HepG2 (cell line): ENCODE measurements around the gene BPIFB2. TPM values are rescaled to one million over a fixed set of nuclear protein-coding genes. Genes with fewer than 3 reads are reported as not detected.

ENCODE experiments used
- ATAC-seq: fragments of 200-7000 bp; cut with Tn5 transposase; 3 replicates; pipeline ENCODE4 v1.9.1; 2020; ENCODE audit warnings: mild to moderate bottlenecking, moderate library complexity
- BruUV-seq: library from RNA; stranded (reverse); fragments of 400-500 nt; replicated peaks from 2 replicates; lab custom pipeline; 2021; lab: Mats Ljungman, UMichigan
- CTCF ChIA-PET: fragments of 300-600 bp; formaldehyde crosslinking; extraction: SDS; loops from one replicate; lab custom pipeline; 2021; ENCODE audit warnings: low total read pairs, inconsistent platforms, low intra/inter-chr PET ratio; lab: Yijun Ruan, JAX
- POLR2A ChIA-PET: fragments of 350-600 bp; sonication (Branson Sonifier 250); formaldehyde crosslinking; loops from one replicate; lab custom pipeline; 2020; ENCODE audit warnings: antibody characterized with exemption, inconsistent platforms; lab: Yijun Ruan, JAX
- DNase-seq: peaks from one replicate; pipeline ENCODE4 v3.0.0-alpha.2; 2015; ENCODE audit warnings: low spot score
- FAIRE-seq: peaks from 3 replicates; lab custom pipeline; 2011; peaks lifted over from hg19 to GRCh38; lab: Jason Lieb, UNC
- H2AFZ ChIP-seq: one replicate; pipeline ENCODE4 v1.6.1; 2011; ENCODE audit warnings: low read length, inconsistent platforms
- H3K27ac ChIP-seq: fragments of 300-600 bp; 3 replicates; pipeline ENCODE4 v1.8.0; 2011; ENCODE audit warnings: mixed run types, mild to moderate bottlenecking, mixed read lengths, low read length, inconsistent platforms; ENCODE audit not compliant: insufficient read depth; ENCODE audit errors: extremely low read length
- H3K27me3 ChIP-seq, 2 experiments: fragments of 200-600 bp in 1 of 2; 2 replicates in 1 of 2; 3 replicates in 1 of 2; pipeline versions ENCODE4 v1.6.0 to v1.8.0; 2011; ENCODE audit warnings: low read length in 2 of 2, mild to moderate bottlenecking in 2 of 2, moderate library complexity in 2 of 2, inconsistent platforms in 1 of 2; ENCODE audit not compliant: insufficient read depth in 2 of 2, control insufficient read depth in 1 of 2
- H3K36me3 ChIP-seq, 2 experiments: fragments of 200-600 bp in 1 of 2; replicated peaks in 1 of 2; 2 replicates in 1 of 2; 3 replicates in 1 of 2; pipeline versions ENCODE4 v1.5.1 to v1.8.0; 2011; ENCODE audit warnings: low read length in 2 of 2, inconsistent platforms in 1 of 2; ENCODE audit not compliant: insufficient read depth in 2 of 2, control insufficient read depth in 1 of 2
- H3K4me1 ChIP-seq: 2 replicates; pipeline ENCODE4 v1.5.1; 2012; ENCODE audit warnings: low read length, inconsistent platforms; ENCODE audit not compliant: insufficient read depth
- H3K4me2 ChIP-seq: 2 replicates; pipeline ENCODE4 v1.6.0; 2011; ENCODE audit warnings: low read depth, low read length, inconsistent platforms
- H3K4me3 ChIP-seq, 3 experiments: fragments of 200-600 bp in 1 of 3; sonication (generic), shearing (Covaris generic) in 1 of 3; replicated peaks in 1 of 3; 2 replicates each; pipeline ENCODE4 v1.5.1; 2011 to 2016; ENCODE audit warnings: low read length in 3 of 3, inconsistent platforms in 2 of 3, low read depth in 2 of 3, mild to moderate bottlenecking in 2 of 3, control low read depth in 1 of 3, mixed read lengths in 1 of 3; ENCODE audit not compliant: insufficient read depth in 1 of 3
- H3K79me2 ChIP-seq: one replicate; pipeline ENCODE4 v1.6.1; 2011; ENCODE audit warnings: low read length, inconsistent platforms; ENCODE audit not compliant: insufficient read depth
- H3K9ac ChIP-seq: 2 replicates; pipeline ENCODE4 v1.6.0; 2011; ENCODE audit warnings: mild to moderate bottlenecking, low read depth, low read length, inconsistent platforms; ENCODE audit not compliant: insufficient read depth
- H3K9me3 ChIP-seq: 2 replicates; pipeline ENCODE4 v1.5.1; 2012; ENCODE audit warnings: mild to moderate bottlenecking, low read length
- H4K20me1 ChIP-seq: 2 replicates; pipeline ENCODE4 v1.6.0; 2011; ENCODE audit warnings: inconsistent platforms, mild to moderate bottlenecking, low read length, moderate library complexity; ENCODE audit not compliant: insufficient read depth
- AKAP8 ChIP-seq: sonication (generic); formaldehyde crosslinking; IDR thresholded peaks from 2 replicates; pipeline ENCODE4 v1.5.1; 2020; ENCODE audit warnings: mild to moderate bottlenecking, missing genetic modification reagents
- ARNT2 ChIP-seq: sonication (generic); formaldehyde crosslinking; IDR thresholded peaks from 2 replicates; pipeline ENCODE4 v1.8.0; 2022; ENCODE audit warnings: mild to moderate bottlenecking, low read depth, missing genetic modification reagents, moderate library complexity
- FOSL1 ChIP-seq: sonication (generic); formaldehyde crosslinking; IDR thresholded peaks from 2 replicates; pipeline ENCODE4 v1.9.0; 2021; ENCODE audit warnings: missing genetic modification reagents, borderline replicate concordance
- NONO ChIP-seq, 2 experiments: fragments of 450-650 bp in 1 of 2; sonication (generic) in 1 of 2; formaldehyde crosslinking in 1 of 2; IDR thresholded peaks in 1 of 2; conservative IDR thresholded peaks in 1 of 2; 2 replicates each; pipeline versions ENCODE4 v1.6.1 to v1.8.0; 2017 to 2022; ENCODE audit warnings: mild to moderate bottlenecking in 1 of 2, missing genetic modification reagents in 1 of 2, moderate library complexity in 1 of 2
- REXO4 ChIP-seq: sonication (generic); formaldehyde crosslinking; IDR thresholded peaks from 2 replicates; pipeline ENCODE4 v1.8.0; 2022; ENCODE audit warnings: missing genetic modification reagents, mild to moderate bottlenecking, borderline replicate concordance
- RFX5 ChIP-seq: IDR thresholded peaks from 2 replicates; pipeline ENCODE4 v1.6.1; 2011; ENCODE audit warnings: low read depth, low read length, improper control_type of control experiment
- SSRP1 ChIP-seq: IDR thresholded peaks from 2 replicates; pipeline ENCODE4 v1.6.1; 2016; ENCODE audit warnings: control low read depth
- STAT5B ChIP-seq: sonication (generic); formaldehyde crosslinking; IDR thresholded peaks from 2 replicates; pipeline ENCODE4 v1.4.0; 2020; ENCODE audit warnings: missing genetic modification reagents
- ZC3H4 ChIP-seq: sonication (generic); formaldehyde crosslinking; IDR thresholded peaks from 2 replicates; pipeline ENCODE4 v1.4.0; 2020; ENCODE audit warnings: missing genetic modification reagents, borderline replicate concordance
- ZNF274 ChIP-seq: sonication (generic); formaldehyde crosslinking; IDR thresholded peaks from 2 replicates; pipeline ENCODE4 v1.5.1; 2020; ENCODE audit warnings: mild to moderate bottlenecking, missing genetic modification reagents
- ZNF598 ChIP-seq: sonication (generic); formaldehyde crosslinking; IDR thresholded peaks from 2 replicates; pipeline ENCODE4 v1.5.1; 2020; ENCODE audit warnings: mild to moderate bottlenecking, missing genetic modification reagents, borderline replicate concordance
- ZNF709 ChIP-seq: sonication (generic); formaldehyde crosslinking; IDR thresholded peaks from 2 replicates; pipeline ENCODE4 v1.5.0; 2020; ENCODE audit warnings: mild to moderate bottlenecking, missing genetic modification reagents
- WGBS: methylation state at CpG from one replicate; pipeline ENCODE4 v1.1.6; 2017; ENCODE audit warnings: low lambda C conversion rate; 5-methylcytosine and 5-hydroxymethylcytosine counted together
- in situ Hi-C: cut with HindIII; loops from 2 replicates; pipeline ENCODE4 v1.10.0; 2017; ENCODE audit warnings: low pct_unique_long_range_greater_than_20kb; ENCODE audit not compliant: extremely low pct_ligation_motif_present
- intact Hi-C: fragments of 100-400 bp; cut with micrococcal nuclease; formaldehyde crosslinking; loops from one replicate; pipeline ENCODE4 v1.10.0; 2022; ENCODE audit not compliant: unreplicated experiment
- polyA plus RNA-seq, 8 experiments: library from polyadenylated mRNA; depleted of rRNA in 3 of 8; stranded (reverse) in 7 of 8; unstranded in 1 of 8; fragments of >200 nt; fragmentation: Illumina TruSeq in 4 of 8; extraction: Trizol in 4 of 8; gene quantifications; 2 replicates each; pipeline versions ENCODE4 v1.2.1 to v1.2.3, GENCODE V29; 2011 to 2016; ENCODE audit warnings: low read depth in 4 of 8, missing spikeins in 1 of 8, mixed read lengths in 1 of 8; ENCODE audit not compliant: insufficient read depth in 1 of 8
- total RNA-seq, 5 experiments: library from RNA; depleted of rRNA; stranded (reverse); fragments of >200 nt; fragmentation: Illumina TruSeq; extraction: Trizol; gene quantifications; 2 replicates each; pipeline ENCODE4 v1.2.3, GENCODE V29; 2016; ENCODE audit warnings: low read depth in 1 of 5
- TF ChIP-seq, protein P1 (sequence below): sonication (generic); formaldehyde crosslinking; IDR thresholded peaks from 2 replicates; pipeline ENCODE4 v1.4.0; 2020; ENCODE audit warnings: missing genetic modification reagents, borderline replicate concordance
- TF ChIP-seq, protein P2 (sequence below), 2 experiments: sonication (generic) in 1 of 2; formaldehyde crosslinking in 1 of 2; IDR thresholded peaks; 2 replicates each; pipeline versions ENCODE4 v1.4.0 to v1.6.1; 2016 to 2020; ENCODE audit warnings: borderline replicate concordance in 1 of 2, low read depth in 1 of 2, mild to moderate bottlenecking in 1 of 2, missing genetic modification reagents in 1 of 2

The BPIFB2 gene
- total and polyA plus RNA-seq, 2 of the 13 experiments (the other 11 are each of a cell fraction or from before 2014, with no cell fraction given): 54.5 to 902 TPM

DNA sequence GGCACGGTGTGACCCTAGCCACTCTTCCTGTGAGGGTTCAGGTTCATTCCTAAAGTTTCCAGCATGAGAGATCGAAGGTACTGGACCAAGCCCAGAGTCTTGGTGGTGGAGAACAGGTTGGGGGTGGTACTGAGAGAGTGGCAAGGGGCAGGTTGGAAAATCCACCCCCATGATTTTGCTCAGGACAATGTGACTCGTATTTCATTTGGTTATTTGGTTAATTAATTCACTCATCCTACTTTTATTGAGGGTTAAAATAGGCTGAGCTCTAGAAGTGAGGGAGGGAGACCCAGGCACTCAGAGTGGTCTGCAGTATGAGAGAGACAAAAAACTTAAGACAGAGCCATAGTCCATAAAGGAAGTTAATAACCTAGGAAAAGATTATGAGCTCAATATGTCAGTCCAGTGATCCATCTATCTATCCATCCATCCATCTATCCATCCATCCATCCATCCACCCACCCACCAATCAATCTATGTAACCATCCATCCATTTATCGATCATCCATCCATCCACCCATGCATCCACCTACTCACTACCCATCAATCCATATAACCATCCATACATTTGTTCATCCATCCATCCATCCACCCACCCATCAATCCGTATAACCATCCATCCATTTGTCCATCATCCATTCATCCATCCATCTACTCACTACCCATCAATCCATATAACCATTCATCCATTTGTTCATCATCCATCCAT, 17.3 kb downstream of the BPIFB2 start:
- POLR2A ChIA-PET: interaction anchor here (0.5 to 2.5 kb wide), 4 partner anchors 11 to 307 kb away, joined by 3 to 8 read pairs (median 3); partner anchors contain the start of gene BPIFB2
- no peak for FAIRE-seq
- no peak for TF ChIP-seq FOSL1 (CRISPR knock-in tag)
- TF ChIP-seq, protein P1, sequence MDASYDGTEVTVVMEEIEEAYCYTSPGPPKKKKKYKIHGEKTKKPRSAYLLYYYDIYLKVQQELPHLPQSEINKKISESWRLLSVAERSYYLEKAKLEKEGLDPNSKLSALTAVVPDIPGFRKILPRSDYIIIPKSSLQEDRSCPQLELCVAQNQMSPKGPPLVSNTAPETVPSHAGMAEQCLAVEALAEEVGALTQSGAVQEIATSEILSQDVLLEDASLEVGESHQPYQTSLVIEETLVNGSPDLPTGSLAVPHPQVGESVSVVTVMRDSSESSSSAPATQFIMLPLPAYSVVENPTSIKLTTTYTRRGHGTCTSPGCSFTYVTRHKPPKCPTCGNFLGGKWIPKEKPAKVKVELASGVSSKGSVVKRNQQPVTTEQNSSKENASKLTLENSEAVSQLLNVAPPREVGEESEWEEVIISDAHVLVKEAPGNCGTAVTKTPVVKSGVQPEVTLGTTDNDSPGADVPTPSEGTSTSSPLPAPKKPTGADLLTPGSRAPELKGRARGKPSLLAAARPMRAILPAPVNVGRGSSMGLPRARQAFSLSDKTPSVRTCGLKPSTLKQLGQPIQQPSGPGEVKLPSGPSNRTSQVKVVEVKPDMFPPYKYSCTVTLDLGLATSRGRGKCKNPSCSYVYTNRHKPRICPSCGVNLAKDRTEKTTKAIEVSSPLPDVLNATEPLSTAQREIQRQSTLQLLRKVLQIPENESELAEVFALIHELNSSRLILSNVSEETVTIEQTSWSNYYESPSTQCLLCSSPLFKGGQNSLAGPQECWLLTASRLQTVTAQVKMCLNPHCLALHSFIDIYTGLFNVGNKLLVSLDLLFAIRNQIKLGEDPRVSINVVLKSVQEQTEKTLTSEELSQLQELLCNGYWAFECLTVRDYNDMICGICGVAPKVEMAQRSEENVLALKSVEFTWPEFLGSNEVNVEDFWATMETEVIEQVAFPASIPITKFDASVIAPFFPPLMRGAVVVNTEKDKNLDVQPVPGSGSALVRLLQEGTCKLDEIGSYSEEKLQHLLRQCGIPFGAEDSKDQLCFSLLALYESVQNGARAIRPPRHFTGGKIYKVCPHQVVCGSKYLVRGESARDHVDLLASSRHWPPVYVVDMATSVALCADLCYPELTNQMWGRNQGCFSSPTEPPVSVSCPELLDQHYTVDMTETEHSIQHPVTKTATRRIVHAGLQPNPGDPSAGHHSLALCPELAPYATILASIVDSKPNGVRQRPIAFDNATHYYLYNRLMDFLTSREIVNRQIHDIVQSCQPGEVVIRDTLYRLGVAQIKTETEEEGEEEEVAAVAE: peak; percentile 21; the same call in 1 of the 2 replicates
- peak; percentile 42; the same call in 1 of the 2 replicates for TF ChIP-seq ZC3H4
- TF ChIP-seq ZNF709 (CRISPR knock-in tag): 0 out of 2 replicates have a peak, but pooled peaks have one; percentile 7
- peak; percentile 95 for TF ChIP-seq AKAP8 (CRISPR knock-in tag)
- no peak; the same call in 1 of the 2 replicates for TF ChIP-seq ARNT2 (CRISPR knock-in tag)
- TF ChIP-seq SSRP1 (CRISPR knock-in tag): peak; percentile 99; the same call in 1 of the 2 replicates
- no peak for TF ChIP-seq STAT5B (CRISPR knock-in tag)
- TF ChIP-seq ZNF274: no peak
- TF ChIP-seq, protein P2, sequence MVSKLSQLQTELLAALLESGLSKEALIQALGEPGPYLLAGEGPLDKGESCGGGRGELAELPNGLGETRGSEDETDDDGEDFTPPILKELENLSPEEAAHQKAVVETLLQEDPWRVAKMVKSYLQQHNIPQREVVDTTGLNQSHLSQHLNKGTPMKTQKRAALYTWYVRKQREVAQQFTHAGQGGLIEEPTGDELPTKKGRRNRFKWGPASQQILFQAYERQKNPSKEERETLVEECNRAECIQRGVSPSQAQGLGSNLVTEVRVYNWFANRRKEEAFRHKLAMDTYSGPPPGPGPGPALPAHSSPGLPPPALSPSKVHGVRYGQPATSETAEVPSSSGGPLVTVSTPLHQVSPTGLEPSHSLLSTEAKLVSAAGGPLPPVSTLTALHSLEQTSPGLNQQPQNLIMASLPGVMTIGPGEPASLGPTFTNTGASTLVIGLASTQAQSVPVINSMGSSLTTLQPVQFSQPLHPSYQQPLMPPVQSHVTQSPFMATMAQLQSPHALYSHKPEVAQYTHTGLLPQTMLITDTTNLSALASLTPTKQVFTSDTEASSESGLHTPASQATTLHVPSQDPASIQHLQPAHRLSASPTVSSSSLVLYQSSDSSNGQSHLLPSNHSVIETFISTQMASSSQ (IDR thresholded peaks at IDR 0.05; ENCODE audit: low read depth): 0 out of 2 replicates have a peak, but pooled peaks have one; percentile 8
- TF ChIP-seq, protein P2 (CRISPR knock-in tag; IDR thresholded peaks at IDR 0.05; ENCODE audit: borderline replicate concordance): no peak
- no peak for TF ChIP-seq REXO4 (CRISPR knock-in tag)
- TF ChIP-seq RFX5: no peak
- peak; percentile 90; the same call in 1 of the 2 replicates for TF ChIP-seq NONO (IDR thresholded peaks at IDR 0.05)
- TF ChIP-seq NONO (CRISPR knock-in tag; conservative IDR thresholded peaks at IDR 0.05): no peak; the same call in 1 of the 2 replicates
- no peak for TF ChIP-seq ZNF598 (CRISPR knock-in tag)

More for the DNA sequence above, 17.3 kb downstream of the BPIFB2 start:
- Histone ChIP-seq H4K20me1 (peaks cover 31% of the 10 kb centered on the region; the same call in 1 of the 2 replicates), H3K4me2 (no peak overlapping the region), H3K9me3 (no peaks in the 10 kb centered on the region), H3K27ac (no peak overlapping the region), H3K9ac (no peak overlapping the region), H3K36me3 (peaks cover 17 to 34% of the 10 kb centered on the region in 2 experiments), H3K4me3 (no peak overlapping the region), H3K27me3 (peaks cover 0 to 10% of the 10 kb centered on the region in 2 experiments; a peak in 2 of 5 replicates), H3K4me1 (peaks cover 20% of the 10 kb centered on the region), H2AFZ (no peak overlapping the region), H3K79me2 (no peaks in the 10 kb centered on the region)
- no peak for DNase-seq
- 43% methylated on average over 5 of the region's 5 CpGs for WGBS
- no peak for ATAC-seq
- in situ Hi-C loops (no loop called here), intact Hi-C loops (no loop called here)
- BruUV-seq: no TSS peak
- CTCF ChIA-PET: no interaction called here
